WI38 (cell line): ENCODE results near the gene CNIH4.
"Not testable (repeated sequence)": the region's sequence is repeated elsewhere in the genome, so short reads cannot be mapped to it uniquely, and the experiment has no call there.

Source experiments
- H3K4me3 ChIP-seq: 2 replicates; pipeline ENCODE4 v1.5.1; 2011; ENCODE audit warnings: low read depth, mild to moderate bottlenecking, control low read depth, low read length
- CTCF ChIP-seq: IDR thresholded peaks from 2 replicates; pipeline ENCODE4 v1.5.1; 2012; ENCODE audit warnings: low read depth, mild to moderate bottlenecking, control low read depth, low read length

Gene CNIH4

GRCh38 chr1:224356685-224357625, at the start of gene CNIH4:
TSS of gene CNIH4 (plus strand) at chr1:224356879. CDS start at chr1:224356925, 46 bp downstream.
- no peak for TF ChIP-seq CTCF
- H3K4me3 ChIP-seq: peak within 1 kb of the TSS; percentile 71

GRCh38 chr1:224308064-224308463, 48.6 kb upstream of the CNIH4 start:
- no peak overlapping the region for H3K4me3 ChIP-seq
- no peak for TF ChIP-seq CTCF

- not testable (repeated sequence) for H3K4me3 ChIP-seq
Measured at GRCh38 chr1:224311503-224311902, 45.2 kb upstream of the CNIH4 start.

- no peak for TF ChIP-seq CTCF
- no peak overlapping the region for H3K4me3 ChIP-seq
Measured at GRCh38 chr1:224312025-224312424, 44.7 kb upstream of the CNIH4 start.

- no peak for TF ChIP-seq CTCF
- H3K4me3 ChIP-seq: no peak overlapping the region
Measured at GRCh38 chr1:224317383-224318045, 39.2 kb upstream of the CNIH4 start.

GRCh38 chr1:224321706-224322105, 35.0 kb upstream of the CNIH4 start:
- H3K4me3 ChIP-seq: no peak overlapping the region
- TF ChIP-seq CTCF: no peak

- H3K4me3 ChIP-seq: no peak overlapping the region
- no peak for TF ChIP-seq CTCF
Measured at GRCh38 chr1:224325959-224326358, 30.7 kb upstream of the CNIH4 start.
